H1 (cell line): ENCODE measurements around the gene RNASE1. TPM values are rescaled to one million over a fixed set of nuclear protein-coding genes. Genes with fewer than 3 reads are reported as not detected.

Experiments used
- CTCF ChIA-PET: fragments of 300-600 bp; sonication (Branson Sonifier 250); formaldehyde crosslinking; loops from one replicate; lab custom pipeline; 2021; ENCODE audit not compliant: partially characterized antibody; lab: Charles Lee
- POLR2A ChIA-PET: fragments of 300-600 bp; sonication (Branson Sonifier 250); formaldehyde crosslinking; loops from one replicate; lab custom pipeline; 2021; ENCODE audit warnings: inconsistent platforms; ENCODE audit not compliant: partially characterized antibody; lab: Charles Lee
- DNase-seq, 2 experiments: peaks; one replicate each; pipeline versions ENCODE4 v3.0.0 to v3.0.0-alpha.2; 2010 to 2022; ENCODE audit warnings: low spot score in 2 of 2, low read depth in 1 of 2, mixed read lengths in 1 of 2
- FAIRE-seq: peaks from 2 replicates; lab custom pipeline; 2011; peaks lifted over from hg19 to GRCh38; lab: Jason Lieb, UNC
- H2AFZ ChIP-seq: 2 replicates; pipeline ENCODE4 v1.8.1; 2012; ENCODE audit warnings: low read length, inconsistent platforms
- H2AK5ac ChIP-seq: 2 replicates; pipeline ENCODE4 v1.6.1; 2013; ENCODE audit warnings: low read depth, low read length
- H2BK120ac ChIP-seq: replicated peaks from 2 replicates; pipeline ENCODE3; 2013; ENCODE audit warnings: low read depth, low read length, inconsistent platforms
- H2BK12ac ChIP-seq: 2 replicates; pipeline ENCODE4 v1.6.1; 2013; ENCODE audit warnings: low read depth, low read length
- H2BK15ac ChIP-seq: 2 replicates; pipeline ENCODE4 v1.6.1; 2013; ENCODE audit warnings: low read length
- H2BK20ac ChIP-seq: 2 replicates; pipeline ENCODE4 v1.6.1; 2013; ENCODE audit warnings: low read length
- H2BK5ac ChIP-seq: 2 replicates; pipeline ENCODE4 v1.6.1; 2013; ENCODE audit warnings: low read depth, low read length
- H3K14ac ChIP-seq: 2 replicates; pipeline ENCODE4 v1.6.1; 2013; ENCODE audit warnings: inconsistent platforms; ENCODE audit not compliant: insufficient read length
- H3K18ac ChIP-seq: 2 replicates; pipeline ENCODE4 v1.6.1; 2013; ENCODE audit warnings: low read length; ENCODE audit errors: extremely low read depth
- H3K23ac ChIP-seq: 2 replicates; pipeline ENCODE4 v1.6.1; 2013; ENCODE audit warnings: inconsistent platforms; ENCODE audit not compliant: insufficient read length
- H3K23me2 ChIP-seq: 2 replicates; pipeline ENCODE4 v1.6.1; 2013; ENCODE audit warnings: low read depth, low read length
- H3K27ac ChIP-seq: 2 replicates; pipeline ENCODE4 v1.6.1; 2011; ENCODE audit warnings: low read depth, low read length, inconsistent platforms
- H3K27me3 ChIP-seq, 4 experiments: replicated peaks in 1 of 4; 1 replicate in 1 of 4; 2 replicates in 3 of 4; pipeline versions ENCODE4 v1.6.1 to v1.8.1; 2011 to 2013; ENCODE audit warnings: low read length in 3 of 4, mild to moderate bottlenecking in 3 of 4, inconsistent platforms in 2 of 4, mixed read lengths in 2 of 4, moderate library complexity in 1 of 4; ENCODE audit not compliant: control insufficient read depth in 3 of 4, insufficient read depth in 3 of 4; ENCODE audit errors: extremely low read depth in 1 of 4
- H3K36me3 ChIP-seq, 4 experiments: 2 replicates each; pipeline versions ENCODE4 v1.6.1 to v1.8.1; 2011 to 2013; ENCODE audit warnings: mild to moderate bottlenecking in 4 of 4, low read length in 3 of 4, moderate library complexity in 2 of 4, control low read depth in 1 of 4, inconsistent platforms in 1 of 4; ENCODE audit not compliant: insufficient read depth in 4 of 4, control insufficient read depth in 2 of 4
- H3K4ac ChIP-seq: replicated peaks from 2 replicates; pipeline ENCODE3; 2013; ENCODE audit warnings: low read length, low read depth, mixed read lengths, inconsistent platforms; ENCODE audit not compliant: insufficient read length
- H3K4me1 ChIP-seq, 4 experiments: replicated peaks in 1 of 4; 1 replicate in 1 of 4; 2 replicates in 3 of 4; pipeline versions ENCODE4 v1.6.1 to v1.8.1; 2011 to 2013; ENCODE audit warnings: low read length in 3 of 4, inconsistent platforms in 2 of 4, mixed read lengths in 1 of 4; ENCODE audit not compliant: insufficient read depth in 4 of 4, control insufficient read depth in 3 of 4
- H3K4me2 ChIP-seq, 2 experiments: 2 replicates each; pipeline versions ENCODE4 v1.6.1 to v1.8.1; 2011 to 2013; ENCODE audit warnings: low read depth in 2 of 2, low read length in 2 of 2, control low read depth in 1 of 2, inconsistent platforms in 1 of 2, mild to moderate bottlenecking in 1 of 2; ENCODE audit not compliant: insufficient read depth in 1 of 2
- H3K4me3 ChIP-seq, 4 experiments: fragments of 200-600, 300-600 bp in 1 of 4; sonication (generic), shearing (Covaris generic), sonication (Bioruptor Twin) in 1 of 4; 2 replicates each; pipeline versions ENCODE4 v1.5.1 to v1.8.1; 2011 to 2016; ENCODE audit warnings: low read length in 4 of 4, low read depth in 3 of 4, control low read depth in 2 of 4, inconsistent platforms in 2 of 4, mild to moderate bottlenecking in 2 of 4, mixed read lengths in 1 of 4, moderate library complexity in 1 of 4; ENCODE audit not compliant: insufficient read depth in 2 of 4; ENCODE audit errors: extremely low read depth in 1 of 4
- H3K56ac ChIP-seq: replicated peaks from 2 replicates; pipeline ENCODE3; 2013; ENCODE audit warnings: low read depth, mild to moderate bottlenecking, mixed read lengths, low read length, inconsistent platforms; ENCODE audit not compliant: insufficient read length
- H3K79me1 ChIP-seq: 2 replicates; pipeline ENCODE4 v1.6.1; 2013; ENCODE audit warnings: low read depth, low read length, control low read depth
- H3K79me2 ChIP-seq, 2 experiments: 2 replicates each; pipeline versions ENCODE4 v1.6.1 to v1.8.1; 2012 to 2013; ENCODE audit warnings: low read length in 2 of 2, mild to moderate bottlenecking in 2 of 2, inconsistent platforms in 1 of 2; ENCODE audit not compliant: insufficient read depth in 2 of 2, control insufficient read depth in 1 of 2
- H3K9ac ChIP-seq, 4 experiments: replicated peaks in 1 of 4; 1 replicate in 1 of 4; 2 replicates in 3 of 4; pipeline versions ENCODE4 v1.6.1 to v1.8.1; 2011 to 2013; ENCODE audit warnings: low read depth in 3 of 4, low read length in 3 of 4, control low read depth in 2 of 4, mild to moderate bottlenecking in 2 of 4, moderate library complexity in 2 of 4, inconsistent platforms in 1 of 4; ENCODE audit errors: extremely low read depth in 1 of 4
- H3K9me3 ChIP-seq, 2 experiments: 2 replicates each; pipeline versions ENCODE4 v1.6.1 to v1.8.1; 2012 to 2013; ENCODE audit warnings: mild to moderate bottlenecking in 2 of 2, moderate library complexity in 2 of 2, control low read depth in 1 of 2, inconsistent platforms in 1 of 2, low read depth in 1 of 2, low read length in 1 of 2, mixed read lengths in 1 of 2; ENCODE audit not compliant: insufficient read depth in 2 of 2
- H4K20me1 ChIP-seq, 2 experiments: replicated peaks in 1 of 2; 2 replicates each; pipeline versions ENCODE3 to v1.8.1; 2011 to 2013; ENCODE audit warnings: inconsistent platforms in 2 of 2, low read length in 2 of 2, mild to moderate bottlenecking in 1 of 2; ENCODE audit not compliant: insufficient read depth in 2 of 2, control insufficient read depth in 1 of 2
- H4K5ac ChIP-seq: 2 replicates; pipeline ENCODE4 v1.6.1; 2013; ENCODE audit warnings: low read length, low read depth, mixed read lengths, inconsistent platforms; ENCODE audit not compliant: insufficient read length
- H4K8ac ChIP-seq: 2 replicates; pipeline ENCODE4 v1.8.0; 2013; ENCODE audit warnings: mild to moderate bottlenecking, moderate library complexity, low read length, inconsistent platforms; ENCODE audit not compliant: insufficient read depth; ENCODE audit errors: extremely low read depth
- H4K91ac ChIP-seq: replicated peaks from 2 replicates; pipeline ENCODE3; 2013; ENCODE audit warnings: low read length, mixed read lengths, inconsistent platforms; ENCODE audit not compliant: insufficient read length
- BACH1 ChIP-seq: IDR thresholded peaks from 2 replicates; pipeline ENCODE4 v1.6.1; 2012; ENCODE audit warnings: low read length, improper control_type of control experiment
- BCL11A ChIP-seq, 2 experiments: IDR thresholded peaks; one replicate each; pipeline ENCODE4 v1.6.1; 2011; ENCODE audit warnings: low read depth in 2 of 2, low read length in 2 of 2, mild to moderate bottlenecking in 2 of 2
- CHD1 ChIP-seq: IDR thresholded peaks from 2 replicates; pipeline ENCODE4 v1.6.1; 2012; ENCODE audit warnings: low read depth, low read length, improper control_type of control experiment
- EGR1 ChIP-seq: IDR thresholded peaks from 2 replicates; pipeline ENCODE4 v1.6.1; 2011; ENCODE audit warnings: low read depth, low read length, borderline replicate concordance
- KDM5A ChIP-seq: fragments of 200-600 bp; IDR thresholded peaks from 2 replicates; pipeline ENCODE4 v1.7.1; 2012; ENCODE audit warnings: mild to moderate bottlenecking, low read length, inconsistent platforms, mixed read lengths
- NRF1 ChIP-seq: IDR thresholded peaks from 2 replicates; pipeline ENCODE4 v1.6.1; 2011; ENCODE audit warnings: mild to moderate bottlenecking, low read depth, low read length, improper control_type of control experiment
- RAD21 ChIP-seq, 2 experiments: IDR thresholded peaks in 1 of 2; conservative IDR thresholded peaks in 1 of 2; 2 replicates each; pipeline ENCODE4 v1.6.1; 2011; ENCODE audit warnings: low read depth in 2 of 2, low read length in 2 of 2, improper control_type of control experiment in 1 of 2, inconsistent platforms in 1 of 2, mild to moderate bottlenecking in 1 of 2, moderate library complexity in 1 of 2
- RXRA ChIP-seq: IDR thresholded peaks from 2 replicates; pipeline ENCODE4 v1.6.1; 2011; ENCODE audit warnings: low read depth, mild to moderate bottlenecking, low read length, moderate library complexity; ENCODE audit not compliant: insufficient read depth
- SP4 ChIP-seq: IDR thresholded peaks from 2 replicates; pipeline ENCODE4 v1.6.1; 2012; ENCODE audit warnings: low read length, inconsistent platforms
- WGBS, 2 experiments: shearing (Covaris generic) in 1 of 2; methylation state at CpG; one replicate each; pipeline versions ENCODE4 v1.1.6 to v1.1.7; 2013 to 2015; ENCODE audit warnings: low lambda C conversion rate in 2 of 2, mixed read lengths in 2 of 2, inconsistent platforms in 1 of 2, low coverage in 1 of 2, missing lambda C conversion rate in 1 of 2; ENCODE audit not compliant: insufficient replicate concordance in 2 of 2, insufficient coverage in 1 of 2, insufficient read length in 1 of 2; ENCODE audit errors: extremely low coverage in 1 of 2, missing lambda C conversion rate in 1 of 2; 5-methylcytosine and 5-hydroxymethylcytosine counted together
- long read RNA-seq, 2 experiments: library from RNA in 1 of 2; library from capped mRNA in 1 of 2; stranded (forward); transcript quantifications; one replicate each; pipeline ENCODE4 v2.0.0, GENCODE V29; 2021; ENCODE audit warnings: inconsistent platforms in 1 of 2
- polyA minus RNA-seq, 3 experiments: library from RNA; depleted of rRNA, polyadenylated mRNA; stranded (reverse); fragments of >200 nt; gene quantifications; 1 replicate in 2 of 3; 2 replicates in 1 of 3; pipeline ENCODE4 v1.2.3, GENCODE V29; 2011
- polyA plus RNA-seq, 7 experiments: library from polyadenylated mRNA; depleted of rRNA in 3 of 7; stranded (reverse) in 5 of 7; unstranded in 2 of 7; fragments of >200 nt in 5 of 7; fragments of 200-250 nt in 2 of 7; gene quantifications; 1 replicate in 5 of 7; 2 replicates in 1 of 7; 4 replicates in 1 of 7; pipeline versions ENCODE4 v1.2.1 to v1.2.3, GENCODE V29; 2011 to 2013; ENCODE audit warnings: missing spikeins in 2 of 7, mixed read lengths in 2 of 7
- total RNA-seq: library from RNA; stranded (reverse); fragmentation: NEBNext Ultra II Directional; extraction: Animal tissue kit (Norgen Biotek cat#: 25700); gene quantifications from 2 replicates; pipeline ENCODE4 v1.2.1, GENCODE V29; 2021

The RNASE1 gene
- total RNA-seq (2.2 and 3.0 TPM in 2 replicates), polyA plus RNA-seq (2011; rRNA removed) (10.2 and 13.4 TPM in 2 replicates), polyA minus RNA-seq (2011; rRNA and poly(A)+ RNA removed) (6.5 and 7.7 TPM in 2 replicates)
- polyA plus RNA-seq (2011; cell fraction: cytosol; rRNA removed): 9.9 TPM
- polyA plus RNA-seq (2011; cell fraction: nucleus; rRNA removed): 44.7 TPM
- 5.2 to 10.2 TPM (median 9.3 TPM) in 4 replicates for polyA plus RNA-seq (2012, experiment 1 of 2)
- 3.0 TPM for polyA plus RNA-seq (2012, experiment 2 of 2)
- polyA plus RNA-seq (2013, experiment 1 of 2): 0.87 TPM
- 0.85 TPM for polyA plus RNA-seq (2013, experiment 2 of 2)
- not detected for polyA minus RNA-seq (2011; cell fraction: cytosol; rRNA and poly(A)+ RNA removed)
- polyA minus RNA-seq (2011; cell fraction: nucleus; rRNA and poly(A)+ RNA removed): 3.8 TPM
- long read RNA-seq, experiment 1, partial matches to known transcripts: 1 of 2 reads
- long read RNA-seq, experiment 1, other reads (novel, unspliced or antisense): 1 of 2 reads
- long read RNA-seq, experiment 2, partial matches to known transcripts: 0 of 2 reads
- long read RNA-seq, experiment 2, other reads (novel, unspliced or antisense): 1 of 2 reads

DNA sequence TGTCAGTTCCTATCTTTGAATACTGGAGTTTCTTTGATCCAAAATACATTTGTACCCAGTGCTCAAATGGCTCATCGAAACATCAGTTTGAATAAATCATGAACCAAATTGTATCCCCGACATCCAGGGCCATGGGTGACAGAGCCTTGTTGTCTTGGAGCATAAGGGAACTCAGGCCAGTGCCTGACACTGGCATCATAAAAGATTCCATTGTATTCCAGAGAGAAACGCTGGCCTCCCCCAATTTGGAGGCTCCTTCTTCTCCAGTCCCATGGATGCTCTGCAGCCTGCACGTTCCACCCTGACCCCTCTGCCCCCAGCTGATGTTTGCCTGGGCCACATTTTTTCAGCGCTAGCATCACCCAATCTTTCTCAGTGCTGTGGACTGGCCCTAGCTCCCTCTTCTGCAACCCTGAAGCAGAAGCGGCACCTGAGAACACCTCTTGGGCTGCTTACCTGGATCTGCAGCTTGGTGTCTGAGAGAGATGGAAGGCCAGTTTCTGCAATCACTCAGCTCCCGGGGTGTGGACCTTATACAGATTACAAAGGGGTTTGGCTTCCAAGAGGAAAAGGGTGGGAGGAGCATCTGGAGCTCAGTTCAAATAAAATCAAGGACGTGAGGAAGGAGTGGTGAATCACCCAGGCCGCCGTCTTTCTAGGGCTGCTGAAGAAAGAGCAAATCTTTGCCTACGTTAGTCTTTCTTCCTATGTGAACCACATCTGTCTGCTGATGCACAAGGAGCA lies at the start of gene RNASE1:
RNASE1 (minus strand) TSS at position 504 of the 744 bp plus-strand sequence. CDS start 776 bp downstream, outside the sequence.
- DNase-seq: no peak
- H3K9me3 ChIP-seq: no peaks in the 10 kb centered on the region
- no peak within 1 kb of the TSS for H3K23ac ChIP-seq
- H4K8ac ChIP-seq: no peak within 1 kb of the TSS; the same call in 1 of the 2 replicates
- peak within 1 kb of the TSS; percentile 44; the same call in 1 of the 2 replicates for H2BK12ac ChIP-seq
- H3K79me2 ChIP-seq: no peaks in the 10 kb centered on the region
- no peak within 1 kb of the TSS for H4K91ac ChIP-seq
- H3K27me3 ChIP-seq: no peaks in the 10 kb centered on the region
- H3K14ac ChIP-seq: no peak within 1 kb of the TSS
- H3K4me1 ChIP-seq: peaks cover 2 to 8% (median 6%) of the 10 kb centered on the region in 4 experiments; a peak in 3 of 7 replicates
- H4K5ac ChIP-seq: no peak within 1 kb of the TSS
- no peaks in the 10 kb centered on the region for H3K79me1 ChIP-seq
- no peak within 1 kb of the TSS for H3K18ac ChIP-seq
- ChIA-PET CTCF (interaction anchor here (0.8 to 1.4 kb wide), 8 partner anchors 16 to 206 kb away, joined by 3 to 5 read pairs (median 4); no protein-coding TSS in a partner anchor), POLR2A (interaction anchor here (2.4 kb wide), 1 partner anchor 18 kb away, joined by 7 read pairs; no protein-coding TSS in a partner anchor)
- no peak within 1 kb of the TSS for H3K4me2 ChIP-seq
- H3K4me3 ChIP-seq: no peak within 1 kb of the TSS
- FAIRE-seq: no peak
- no peak within 1 kb of the TSS for H2BK120ac ChIP-seq
- no peaks in the 10 kb centered on the region for H4K20me1 ChIP-seq
- no peak within 1 kb of the TSS for H3K4ac ChIP-seq
- 0 out of 2 replicates have a peak within 1 kb of the TSS, but pooled peaks have one; percentile 7 for H2AFZ ChIP-seq
- H3K56ac ChIP-seq: no peak within 1 kb of the TSS
- H3K27ac ChIP-seq: no peak within 1 kb of the TSS
- H3K23me2 ChIP-seq: no peaks in the 10 kb centered on the region
- H2AK5ac ChIP-seq: no peak within 1 kb of the TSS; the same call in 1 of the 2 replicates
- H2BK20ac ChIP-seq: 0 out of 2 replicates have a peak within 1 kb of the TSS, but pooled peaks have one; percentile 24
- 82% methylated on average over 11 of the region's 11 CpGs; no CpG with 5 or more reads in 1 of the 2 experiments for WGBS, 2 experiments
- peak within 1 kb of the TSS; percentile 49; the same call in 1 of the 2 replicates for H2BK5ac ChIP-seq
- no peak within 1 kb of the TSS for H2BK15ac ChIP-seq
- no peaks in the 10 kb centered on the region for H3K36me3 ChIP-seq
- H3K9ac ChIP-seq: no peak within 1 kb of the TSS
- TF ChIP-seq BACH1 (no peak), KDM5A (no peak), EGR1 (no peak), BCL11A (IDR thresholded peaks at IDR 0.05; ENCODE audit: low read depth in 2 of 2, low read length in 2 of 2) (no peak), CHD1 (no peak), RXRA (no peak), SP4 (no peak), NRF1 (no peak), RAD21 (IDR thresholded peaks at IDR 0.05 in 1 of 2, conservative IDR thresholded peaks at IDR 0.05 in 1 of 2; ENCODE audit: low read depth in 2 of 2, low read length in 2 of 2) (no peak)
